GM10847 (cell line): ENCODE measurements around the gene ACTL8.

Experiments used
- POLR2A ChIP-seq: IDR thresholded peaks from 2 replicates; pipeline ENCODE4 v1.6.1; 2011; ENCODE audit not compliant: insufficient read length; ENCODE audit errors: extremely low read depth

ACTL8 gene

DNA sequence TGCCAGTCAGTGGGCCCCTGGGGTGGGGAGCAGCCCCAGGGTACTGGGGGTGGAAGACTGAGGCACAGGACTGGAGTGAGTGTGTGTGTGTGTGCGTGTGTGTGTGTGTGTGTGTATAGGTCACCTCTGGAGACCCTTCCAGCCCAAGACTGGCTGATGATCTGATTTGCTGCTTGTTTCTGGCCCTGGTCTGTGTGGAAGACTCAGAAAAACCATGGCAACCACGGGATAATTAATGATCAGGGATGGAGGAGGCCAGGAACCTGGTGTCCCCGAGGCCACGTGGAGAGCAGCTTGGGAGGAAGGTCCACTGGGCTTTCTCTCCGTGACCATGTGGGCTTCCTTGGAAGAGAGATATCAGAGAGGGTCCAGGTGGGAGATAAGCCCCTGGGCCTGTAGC, 4.8 kb upstream of the ACTL8 start:
- no peak for TF ChIP-seq POLR2A

GRCh38 chr1:17752356-17752755, 2.8 kb upstream of the ACTL8 start:
- TF ChIP-seq POLR2A, result no peak

- no peak for TF ChIP-seq POLR2A
Observed at GRCh38 chr1:17757426-17757825, 2.3 kb downstream of the ACTL8 start.

DNA sequence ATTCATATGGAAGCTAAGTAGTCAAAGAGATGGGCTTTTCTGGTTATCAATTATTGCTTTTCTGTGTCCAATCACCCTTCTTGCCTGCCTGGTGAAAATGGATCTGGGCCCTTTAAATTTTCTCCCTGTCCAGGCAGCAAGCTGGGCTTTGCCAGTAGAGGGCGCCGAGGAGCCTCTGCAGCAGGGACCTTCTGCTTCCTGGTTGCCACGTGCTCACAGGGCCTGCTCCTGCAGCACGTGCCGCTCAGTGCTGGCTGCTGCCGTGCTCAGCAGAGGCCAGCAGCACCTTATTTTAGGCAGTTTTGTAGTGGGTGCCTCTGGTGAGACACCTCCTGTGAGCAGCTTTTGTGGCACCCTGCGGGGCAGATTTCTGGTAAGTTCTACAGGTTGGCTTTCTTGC, 4.0 kb downstream of the ACTL8 start:
- no peak for TF ChIP-seq POLR2A

GRCh38 chr1:17762313-17762712, 7.2 kb downstream of the ACTL8 start:
- TF ChIP-seq POLR2A, result no peak

DNA sequence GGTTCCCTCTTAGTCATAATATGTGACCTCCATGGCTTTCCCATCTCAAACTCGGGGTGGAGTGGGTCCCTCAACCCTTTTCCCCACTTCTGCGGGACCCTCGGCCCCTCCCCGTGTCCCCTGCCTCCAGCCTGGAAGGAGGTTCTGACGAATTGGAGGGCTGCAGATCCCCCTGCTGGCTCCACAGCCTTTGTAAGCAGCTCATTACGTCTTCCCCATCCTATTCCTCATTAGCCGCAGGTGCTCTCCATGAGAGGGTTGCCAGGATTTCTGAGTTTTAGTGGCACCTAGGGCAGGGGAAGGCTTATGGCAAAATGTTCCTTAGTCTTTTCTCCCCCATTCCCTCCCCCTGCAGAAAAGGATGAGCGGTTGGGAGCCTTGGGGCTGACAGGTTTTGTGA, 8.3 kb downstream of the ACTL8 start:
- no peak for TF ChIP-seq POLR2A

- no peak for TF ChIP-seq POLR2A
Observed at GRCh38 chr1:17763995-17764394, 8.9 kb downstream of the ACTL8 start.

GRCh38 chr1:17764591-17764990, 9.5 kb downstream of the ACTL8 start:
- TF ChIP-seq POLR2A, result no peak

DNA sequence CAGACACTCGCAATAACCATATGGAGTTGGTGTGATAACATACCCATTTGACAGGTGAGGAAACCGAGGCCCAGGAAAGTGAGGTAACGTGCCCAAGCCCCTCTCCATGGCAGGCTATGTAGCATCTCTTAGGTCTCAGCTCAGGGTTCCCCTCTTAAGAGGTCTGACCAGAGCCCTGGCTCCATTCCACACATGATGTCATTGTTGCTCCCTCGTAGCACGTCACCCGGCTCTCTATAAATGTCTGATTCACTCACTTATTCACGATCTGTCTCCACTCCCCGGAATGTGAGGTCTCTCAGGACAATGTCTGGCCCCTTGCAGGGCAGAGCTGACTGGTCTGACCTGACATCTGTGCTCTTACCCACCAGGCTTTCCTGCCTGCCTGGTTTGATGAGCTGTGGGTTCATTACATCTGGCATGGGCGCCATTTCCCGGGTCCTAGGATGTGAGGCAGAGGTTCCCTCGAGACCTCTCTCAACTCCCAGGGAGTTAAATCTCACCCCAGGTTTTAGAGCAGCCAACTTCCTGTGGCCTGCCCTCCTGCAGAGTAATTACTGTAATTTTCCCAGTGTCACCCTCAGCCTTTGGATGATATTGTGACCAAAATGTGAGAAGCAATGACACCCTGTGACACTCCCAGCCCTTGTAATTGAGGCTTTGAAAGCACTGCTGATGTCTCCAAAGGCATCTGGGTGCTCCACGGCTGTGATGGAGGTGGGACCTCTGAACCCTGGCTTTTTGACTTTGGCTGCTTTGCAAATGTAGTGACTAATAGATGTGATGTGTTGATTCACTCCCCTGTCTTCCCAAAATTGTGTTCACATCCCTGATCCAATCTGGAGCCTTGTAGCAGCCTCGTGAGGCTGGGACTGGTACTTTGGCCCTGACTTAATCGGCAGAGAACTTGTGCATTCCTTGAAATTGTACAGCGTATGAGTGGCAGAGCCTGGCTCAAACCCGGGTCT, 10.6 kb downstream of the ACTL8 start:
- no peak for TF ChIP-seq POLR2A

DNA sequence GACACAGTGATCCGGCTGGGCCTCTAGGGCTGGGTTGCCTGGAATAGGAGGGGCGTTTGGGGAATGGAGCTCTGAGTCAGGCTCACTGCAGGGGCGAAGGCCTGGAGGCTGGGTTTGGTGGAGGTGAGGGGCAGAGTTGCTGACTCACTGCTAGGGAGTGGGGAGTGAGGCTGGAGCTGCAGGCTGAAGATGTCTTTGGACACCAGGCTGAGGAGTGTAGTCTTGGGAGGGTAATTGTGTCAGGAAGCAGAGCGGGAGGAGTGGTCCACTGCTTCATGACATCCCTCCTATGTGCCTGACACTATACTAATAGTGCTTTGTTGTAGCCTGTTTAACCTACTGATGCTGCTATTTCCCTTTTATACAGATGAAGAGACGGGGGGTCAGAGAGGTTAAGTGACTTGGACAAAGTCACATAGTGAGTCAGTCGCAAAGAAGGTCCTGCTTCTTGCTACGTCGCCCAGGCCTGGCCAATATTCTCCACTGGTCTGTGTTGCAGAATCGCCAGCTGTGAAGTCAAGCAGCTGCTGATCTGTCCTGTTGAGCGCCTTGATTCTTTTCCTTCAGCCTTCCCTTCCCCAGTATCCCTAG, 13.6 kb downstream of the ACTL8 start:
- no peak for TF ChIP-seq POLR2A

- no peak for TF ChIP-seq POLR2A
Observed at GRCh38 chr1:17770983-17771382, 15.8 kb downstream of the ACTL8 start.

DNA sequence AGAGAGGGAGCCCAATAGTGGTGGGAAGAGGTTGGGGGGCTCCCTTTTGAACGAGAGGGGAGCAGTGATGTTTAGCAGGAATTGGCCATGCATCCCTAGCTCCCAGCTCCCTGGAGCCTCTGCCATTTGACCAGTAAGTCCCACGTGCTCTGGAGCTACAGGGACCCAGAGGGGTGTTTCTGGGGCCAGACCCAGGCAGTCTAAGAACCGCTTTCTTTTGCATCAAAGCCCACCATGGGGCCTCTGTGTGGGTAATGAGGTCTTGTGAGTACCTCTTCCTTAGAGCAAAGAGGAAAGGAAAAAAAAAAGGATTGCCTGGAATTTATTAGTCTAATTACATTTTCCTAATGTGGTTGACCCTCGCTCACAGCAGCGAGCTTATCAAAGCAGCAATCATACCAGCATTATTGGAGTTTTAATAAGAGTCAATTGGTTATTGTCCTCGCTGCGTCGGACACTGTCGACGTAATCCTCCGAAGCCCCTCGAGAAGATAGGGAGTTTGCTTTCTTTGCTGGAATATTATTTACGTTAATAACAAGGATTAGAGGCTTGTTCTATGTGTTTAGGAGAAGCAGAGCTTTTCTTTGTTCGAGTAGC, 17.6 kb downstream of the ACTL8 start:
- TF ChIP-seq POLR2A, result no peak

- TF ChIP-seq POLR2A, result no peak
Observed at GRCh38 chr1:17773591-17774326, 18.6 kb downstream of the ACTL8 start.

DNA sequence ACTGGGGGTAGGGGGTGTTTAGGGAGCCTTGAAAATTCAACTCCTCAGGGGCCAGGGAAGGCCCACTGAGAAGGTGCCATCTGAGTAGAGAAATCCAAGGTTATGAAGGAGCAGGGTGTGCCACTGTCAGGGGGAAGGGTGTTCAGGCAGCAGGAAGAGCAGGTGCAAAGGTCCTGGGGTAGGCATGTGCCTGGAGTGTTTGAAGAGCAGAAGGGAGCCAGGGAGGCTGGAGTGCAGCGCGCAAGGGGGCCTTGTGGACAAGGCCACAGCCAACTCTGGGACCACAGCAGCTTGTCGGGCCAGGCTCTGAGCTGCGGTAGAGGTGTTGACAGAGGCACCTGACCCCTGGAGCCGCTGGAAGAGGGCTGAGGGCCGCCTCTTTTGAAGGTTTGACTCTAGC, 19.3 kb downstream of the ACTL8 start:
- no peak for TF ChIP-seq POLR2A

GRCh38 chr1:17775796-17776195, 20.7 kb downstream of the ACTL8 start:
- TF ChIP-seq POLR2A, result no peak
